ENCODE results near the gene TMEM205.
"Not testable (repeated sequence)": the region's sequence is repeated elsewhere in the genome, so short reads cannot be mapped to it uniquely, and the experiment has no call there.

The TMEM205 gene

GRCh38 chr19:11355160-11356073, 9.3 kb upstream of the TMEM205 start, which contains the start of gene PLPPR2:
TSS of gene PLPPR2 (plus strand) at chr19:11355432. CDS start at chr19:11357674, 2,242 bp downstream.
- Histone ChIP-seq H3K27ac (ENCODE audit: low read depth, low read length) (no peak within 1 kb of the TSS), H3K36me3 (ENCODE audit: insufficient read depth, low read length) (no peaks in the 10 kb centered on the region), H3K4me1 (ENCODE audit: insufficient read depth, low read length) (no peaks in the 10 kb centered on the region), H3K4me3 (ENCODE audit: low read length) (peak within 1 kb of the TSS; percentile 51), H3K9me3 (ENCODE audit: insufficient read depth, low read depth, low read length) (no peaks in the 10 kb centered on the region), H3K9ac (ENCODE audit: low read depth, low read length) (no peak within 1 kb of the TSS), H3K27me3 (ENCODE audit: insufficient read depth, low read length) (peaks cover 10% of the 10 kb centered on the region)
- WGBS, result 8% methylated on average over 57 of the region's 62 CpGs

DNA sequence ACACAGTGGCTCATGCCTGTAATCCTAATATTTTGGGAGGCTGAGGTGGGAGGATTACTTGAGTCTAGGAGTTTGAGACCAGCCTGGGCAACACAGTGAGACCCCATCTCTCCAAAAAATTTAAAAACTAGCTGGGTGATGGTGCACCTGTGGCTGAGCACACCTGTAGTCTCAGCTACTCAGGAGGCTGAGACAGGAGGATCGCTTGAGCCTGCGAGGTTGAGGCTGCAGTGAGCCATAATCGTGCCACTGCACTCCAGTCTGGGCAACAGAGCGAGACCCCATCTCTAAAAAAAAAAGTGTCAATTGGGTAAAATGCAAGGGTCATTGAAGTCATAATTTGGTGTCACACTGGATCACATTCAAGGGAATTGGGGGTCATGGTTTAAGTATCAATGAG, 8.0 kb upstream of the TMEM205 start:
- H3K27ac ChIP-seq (ENCODE audit: low read depth, low read length); H3K9ac ChIP-seq (ENCODE audit: low read depth, low read length); H3K4me3 ChIP-seq (ENCODE audit: low read length); H3K27me3 ChIP-seq (ENCODE audit: insufficient read depth, low read length); H3K4me1 ChIP-seq (ENCODE audit: insufficient read depth, low read length); H3K9me3 ChIP-seq (ENCODE audit: insufficient read depth, low read depth, low read length); H3K36me3 ChIP-seq (ENCODE audit: insufficient read depth, low read length): not testable (repeated sequence)
- WGBS, result 92% methylated on average over 4 of the region's 4 CpGs

GRCh38 chr19:11349171-11349570, 3.1 kb upstream of the TMEM205 start:
- no peak overlapping the region for H3K9ac ChIP-seq (ENCODE audit: low read depth, low read length)
- H3K4me1 ChIP-seq (ENCODE audit: insufficient read depth, low read length), result no peaks in the 10 kb centered on the region
- H3K4me3 ChIP-seq (ENCODE audit: low read length), result no peak overlapping the region
- H3K9me3 ChIP-seq (ENCODE audit: insufficient read depth, low read depth, low read length), result no peaks in the 10 kb centered on the region
- no peaks in the 10 kb centered on the region for H3K27me3 ChIP-seq (ENCODE audit: insufficient read depth, low read length)
- H3K27ac ChIP-seq (ENCODE audit: low read depth, low read length), result no peak overlapping the region
- WGBS, result 93% methylated on average over 4 of the region's 4 CpGs
- no peaks in the 10 kb centered on the region for H3K36me3 ChIP-seq (ENCODE audit: insufficient read depth, low read length)

GRCh38 chr19:11347546-11348039, 1.5 kb upstream of the TMEM205 start:
- 86% methylated on average over 7 of the region's 7 CpGs for WGBS
- H3K4me3 ChIP-seq (ENCODE audit: low read length), result no peak overlapping the region
- H3K36me3 ChIP-seq (ENCODE audit: insufficient read depth, low read length), result 0 out of 2 replicates have a peak, but pooled peaks cover 3% of the 10 kb centered on the region
- no peaks in the 10 kb centered on the region for H3K27me3 ChIP-seq (ENCODE audit: insufficient read depth, low read length)
- no peaks in the 10 kb centered on the region for H3K4me1 ChIP-seq (ENCODE audit: insufficient read depth, low read length)
- no peak overlapping the region for H3K9ac ChIP-seq (ENCODE audit: low read depth, low read length)
- H3K27ac ChIP-seq (ENCODE audit: low read depth, low read length), result no peak overlapping the region
- H3K9me3 ChIP-seq (ENCODE audit: insufficient read depth, low read depth, low read length), result no peaks in the 10 kb centered on the region

- 0 out of 2 replicates have a peak, but pooled peaks cover 7% of the 10 kb centered on the region for H3K36me3 ChIP-seq (ENCODE audit: insufficient read depth, low read length)
- peak overlapping the region; percentile 71 for H3K9ac ChIP-seq (ENCODE audit: low read depth, low read length)
- no peak overlapping the region for H3K27ac ChIP-seq (ENCODE audit: low read depth, low read length)
- WGBS, result 61% methylated on average over 14 of the region's 15 CpGs
- H3K27me3 ChIP-seq (ENCODE audit: insufficient read depth, low read length), result no peaks in the 10 kb centered on the region
- no peaks in the 10 kb centered on the region for H3K4me1 ChIP-seq (ENCODE audit: insufficient read depth, low read length)
- H3K4me3 ChIP-seq (ENCODE audit: low read length), result peak overlapping the region; percentile 84
- H3K9me3 ChIP-seq (ENCODE audit: insufficient read depth, low read depth, low read length), result no peaks in the 10 kb centered on the region
Observed at GRCh38 chr19:11345122-11345803, 805 bp downstream of the TMEM205 start.

DNA sequence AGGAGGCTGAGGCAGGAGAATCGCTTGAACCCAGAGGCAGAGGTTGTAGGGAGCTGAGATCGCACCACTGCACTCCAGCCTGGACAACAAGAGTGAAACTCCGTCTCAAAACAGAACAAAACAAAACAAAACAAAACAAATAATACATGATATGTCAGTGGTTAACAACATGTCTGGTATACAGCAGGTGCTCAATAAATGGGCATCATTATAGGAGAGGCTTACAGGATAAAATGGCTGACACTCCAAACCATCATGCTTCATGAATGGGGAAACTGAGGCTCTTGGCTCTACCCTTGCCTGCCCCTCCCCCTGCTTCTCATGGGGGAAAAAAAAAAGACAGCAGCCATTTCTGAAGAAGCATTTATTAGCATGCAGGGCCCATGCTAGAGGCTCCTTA, 3.6 kb downstream of the TMEM205 start:
- no peaks in the 10 kb centered on the region for H3K9me3 ChIP-seq (ENCODE audit: insufficient read depth, low read depth, low read length)
- H3K4me3 ChIP-seq (ENCODE audit: low read length), result no peak overlapping the region
- no peaks in the 10 kb centered on the region for H3K4me1 ChIP-seq (ENCODE audit: insufficient read depth, low read length)
- no peak overlapping the region for H3K9ac ChIP-seq (ENCODE audit: low read depth, low read length)
- no peak overlapping the region for H3K27ac ChIP-seq (ENCODE audit: low read depth, low read length)
- H3K27me3 ChIP-seq (ENCODE audit: insufficient read depth, low read length), result no peaks in the 10 kb centered on the region
- 93% methylated on average over 3 of the region's 3 CpGs for WGBS
- 0 out of 2 replicates have a peak, but pooled peaks cover 7% of the 10 kb centered on the region for H3K36me3 ChIP-seq (ENCODE audit: insufficient read depth, low read length)

DNA sequence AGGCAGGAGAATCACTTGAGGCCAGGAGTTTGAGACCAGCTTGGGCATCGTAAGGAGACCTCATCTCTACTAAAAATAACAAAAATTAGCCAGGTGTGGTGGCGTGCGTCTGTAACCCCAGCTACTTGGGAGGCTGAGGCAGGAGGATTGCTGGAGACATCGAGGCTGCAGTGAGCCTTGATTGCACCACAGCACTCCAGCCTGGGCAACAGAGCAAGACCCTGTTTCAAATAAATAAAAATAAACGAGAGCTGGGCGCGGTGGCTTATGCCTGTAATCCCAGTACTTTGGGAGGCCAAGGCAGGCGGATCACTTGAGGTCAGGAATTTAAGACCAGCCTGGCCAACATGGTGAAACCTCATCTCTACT, 6.0 kb downstream of the TMEM205 start:
- Histone ChIP-seq H3K36me3 (ENCODE audit: insufficient read depth, low read length) (peaks cover 16% of the 10 kb centered on the region), H3K4me3 (ENCODE audit: low read length) (peak overlapping the region; percentile 70; the same call in 1 of the 2 replicates)
- WGBS, result 93% methylated on average over 8 of the region's 8 CpGs
- not testable (repeated sequence) for H3K9ac ChIP-seq (ENCODE audit: low read depth, low read length); H3K27me3 ChIP-seq (ENCODE audit: insufficient read depth, low read length); H3K27ac ChIP-seq (ENCODE audit: low read depth, low read length); H3K4me1 ChIP-seq (ENCODE audit: insufficient read depth, low read length); H3K9me3 ChIP-seq (ENCODE audit: insufficient read depth, low read depth, low read length)

- no peaks in the 10 kb centered on the region for H3K4me1 ChIP-seq (ENCODE audit: insufficient read depth, low read length)
- peaks cover 19% of the 10 kb centered on the region for H3K36me3 ChIP-seq (ENCODE audit: insufficient read depth, low read length)
- H3K27ac ChIP-seq (ENCODE audit: low read depth, low read length), result no peak within 1 kb of the TSS
- no peaks in the 10 kb centered on the region for H3K27me3 ChIP-seq (ENCODE audit: insufficient read depth, low read length)
- H3K9me3 ChIP-seq (ENCODE audit: insufficient read depth, low read depth, low read length), result no peaks in the 10 kb centered on the region
- H3K4me3 ChIP-seq (ENCODE audit: low read length), result peak within 1 kb of the TSS; percentile 70
- WGBS, result 10% methylated on average over 53 of the region's 53 CpGs
- peak within 1 kb of the TSS; percentile 62 for H3K9ac ChIP-seq (ENCODE audit: low read depth, low read length)
Observed at GRCh38 chr19:11339254-11340098, 6.6 kb downstream of the TMEM205 start, which contains the start of gene RAB3D. TSS of gene RAB3D (minus strand) at chr19:11339657. CDS start at chr19:11337399, 2,258 bp downstream.

DNA sequence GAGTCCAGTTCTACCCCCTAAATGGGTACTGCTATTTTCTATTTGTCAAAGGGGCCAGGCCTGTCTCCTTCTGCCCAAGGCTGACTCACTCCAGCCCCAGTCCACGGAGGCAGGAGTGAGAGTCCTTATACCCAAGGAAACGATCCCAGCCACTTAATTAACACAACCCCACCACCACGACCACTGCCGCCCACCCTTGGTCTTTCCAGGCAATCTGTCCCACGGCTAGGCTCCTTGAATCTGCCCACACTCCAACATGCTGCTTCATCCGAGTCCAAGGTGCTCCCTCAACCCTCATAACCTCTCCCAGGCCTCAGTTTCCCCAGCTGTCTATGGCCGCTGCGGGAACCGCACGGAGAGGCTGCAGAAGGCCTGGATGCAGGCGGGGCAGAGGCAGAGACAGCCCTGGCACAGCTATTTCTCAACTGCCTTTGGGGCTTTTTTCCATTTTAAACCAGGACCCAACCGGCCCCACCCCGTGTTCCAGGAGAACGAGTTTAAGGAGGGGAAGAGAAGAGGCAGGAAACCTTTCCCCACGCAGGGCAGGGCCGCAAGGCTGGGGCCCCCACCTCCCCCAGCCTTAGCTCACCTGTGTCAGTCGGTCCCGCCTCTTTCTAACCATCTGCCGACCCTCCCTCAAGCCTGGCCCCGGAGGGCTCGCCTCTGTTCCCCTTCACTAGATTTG, 7.4 kb downstream of the TMEM205 start:
- Histone ChIP-seq H3K4me1 (ENCODE audit: insufficient read depth, low read length) (no peaks in the 10 kb centered on the region), H3K27me3 (ENCODE audit: insufficient read depth, low read length) (no peaks in the 10 kb centered on the region), H3K9ac (ENCODE audit: low read depth, low read length) (peak overlapping the region; percentile 62), H3K36me3 (ENCODE audit: insufficient read depth, low read length) (peaks cover 19% of the 10 kb centered on the region), H3K27ac (ENCODE audit: low read depth, low read length) (no peak overlapping the region), H3K9me3 (ENCODE audit: insufficient read depth, low read depth, low read length) (no peaks in the 10 kb centered on the region), H3K4me3 (ENCODE audit: low read length) (peak overlapping the region; percentile 70)
- WGBS, result 43% methylated on average over 20 of the region's 21 CpGs

- Histone ChIP-seq H3K36me3 (ENCODE audit: insufficient read depth, low read length) (peaks cover 22% of the 10 kb centered on the region), H3K4me3 (ENCODE audit: low read length) (no peak overlapping the region), H3K27ac (ENCODE audit: low read depth, low read length) (no peak overlapping the region), H3K27me3 (ENCODE audit: insufficient read depth, low read length) (no peaks in the 10 kb centered on the region), H3K9me3 (ENCODE audit: insufficient read depth, low read depth, low read length) (no peaks in the 10 kb centered on the region), H3K9ac (ENCODE audit: low read depth, low read length) (no peak overlapping the region), H3K4me1 (ENCODE audit: insufficient read depth, low read length) (no peaks in the 10 kb centered on the region)
- WGBS, result 93% methylated on average over 5 of the region's 7 CpGs
Observed at GRCh38 chr19:11338121-11338520, 7.9 kb downstream of the TMEM205 start.
